Measurements from ENCODE around the gene RPUSD3. TPM values are rescaled to one million over a fixed set of nuclear protein-coding genes. Genes with fewer than 3 reads are reported as not detected.
A peak's percentile ranks its signal among the peaks of the same experiment; 100 is the strongest.

Gene RPUSD3
- polyA plus RNA-seq, 2 of the 4 experiments (the other 2 are of a cell fraction), result 38.9 to 44.5 TPM

DNA sequence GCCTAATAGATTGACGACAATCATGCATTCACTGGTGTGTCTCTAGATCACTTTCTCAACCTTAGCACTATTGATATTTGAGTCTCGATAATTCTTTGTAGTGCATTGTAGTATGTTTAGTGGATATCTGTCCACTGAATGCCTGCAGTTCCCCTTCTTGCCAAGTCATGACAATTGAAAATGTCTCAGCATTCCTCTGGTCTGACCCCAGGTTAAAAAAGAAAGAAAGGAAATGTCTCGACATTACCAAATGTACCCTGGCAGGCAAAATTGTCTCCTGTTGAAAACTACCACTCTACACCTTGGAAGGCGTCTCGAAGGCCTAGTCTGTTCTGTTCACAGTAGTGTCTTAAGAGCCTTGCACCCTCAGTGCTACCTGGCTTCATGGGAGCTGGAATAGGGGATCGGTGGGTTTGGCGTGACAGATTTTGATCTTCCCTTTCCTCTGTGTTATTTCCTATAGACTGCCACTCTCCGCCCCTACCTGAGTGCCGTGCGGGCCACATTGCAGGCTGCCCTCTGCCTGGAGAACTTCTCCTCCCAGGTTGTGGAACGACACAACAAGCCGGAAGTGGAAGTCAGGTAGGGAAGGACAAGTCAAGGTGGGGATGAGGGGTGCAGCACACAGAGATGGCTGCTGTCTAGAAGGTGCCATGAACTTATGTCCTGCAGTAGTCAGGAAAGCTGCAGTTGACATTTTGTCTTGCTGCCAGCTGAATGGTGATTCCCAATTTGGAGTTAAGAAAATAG, 46.4 kb downstream of the RPUSD3 start:
- WGBS (ENCODE audit: missing lambda C conversion rate), result 94% methylated on average over 12 of the region's 12 CpGs
- H3K4me3 ChIP-seq, result no peak overlapping the region
- DNase-seq (ENCODE audit: low read depth in 1 of 2, low spot score in 1 of 2) (no peak), FAIRE-seq (no peak), ATAC-seq (no peak)
- H3K27ac ChIP-seq, result no peak overlapping the region
- TF ChIP-seq, protein P1, sequence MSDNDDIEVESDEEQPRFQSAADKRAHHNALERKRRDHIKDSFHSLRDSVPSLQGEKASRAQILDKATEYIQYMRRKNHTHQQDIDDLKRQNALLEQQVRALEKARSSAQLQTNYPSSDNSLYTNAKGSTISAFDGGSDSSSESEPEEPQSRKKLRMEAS (IDR thresholded peaks at IDR 0.05), result no peak
- TF ChIP-seq HDAC2 (IDR thresholded peaks at IDR 0.05), result no peak
- TF ChIP-seq, protein P2, sequence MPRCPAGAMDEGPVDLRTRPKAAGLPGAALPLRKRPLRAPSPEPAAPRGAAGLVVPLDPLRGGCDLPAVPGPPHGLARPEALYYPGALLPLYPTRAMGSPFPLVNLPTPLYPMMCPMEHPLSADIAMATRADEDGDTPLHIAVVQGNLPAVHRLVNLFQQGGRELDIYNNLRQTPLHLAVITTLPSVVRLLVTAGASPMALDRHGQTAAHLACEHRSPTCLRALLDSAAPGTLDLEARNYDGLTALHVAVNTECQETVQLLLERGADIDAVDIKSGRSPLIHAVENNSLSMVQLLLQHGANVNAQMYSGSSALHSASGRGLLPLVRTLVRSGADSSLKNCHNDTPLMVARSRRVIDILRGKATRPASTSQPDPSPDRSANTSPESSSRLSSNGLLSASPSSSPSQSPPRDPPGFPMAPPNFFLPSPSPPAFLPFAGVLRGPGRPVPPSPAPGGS (IDR thresholded peaks at IDR 0.05), result no peak
- TF ChIP-seq POLR2A (IDR thresholded peaks at IDR 0.05; ENCODE audit: low read length), result no peak
- TF ChIP-seq ZNF302 (CRISPR knock-in tag; IDR thresholded peaks at IDR 0.05), result no peak
- no peak overlapping the region for H3K4me2 ChIP-seq
- H3K4me1 ChIP-seq, result peaks cover 10% of the 10 kb centered on the region; the same call in 2 of the 3 replicates
- CTCF ChIA-PET, result interaction anchor here (0.6 to 1.6 kb wide), 4 partner anchors 25 to 299 kb away, joined by 3 to 7 read pairs (median 3); no protein-coding TSS in a partner anchor
- POLR2A ChIA-PET, result interaction anchor here (0.6 kb wide), 1 partner anchor 33 kb away, joined by 6 read pairs; no protein-coding TSS in a partner anchor
- no peaks in the 10 kb centered on the region for H3K9me3 ChIP-seq

DNA sequence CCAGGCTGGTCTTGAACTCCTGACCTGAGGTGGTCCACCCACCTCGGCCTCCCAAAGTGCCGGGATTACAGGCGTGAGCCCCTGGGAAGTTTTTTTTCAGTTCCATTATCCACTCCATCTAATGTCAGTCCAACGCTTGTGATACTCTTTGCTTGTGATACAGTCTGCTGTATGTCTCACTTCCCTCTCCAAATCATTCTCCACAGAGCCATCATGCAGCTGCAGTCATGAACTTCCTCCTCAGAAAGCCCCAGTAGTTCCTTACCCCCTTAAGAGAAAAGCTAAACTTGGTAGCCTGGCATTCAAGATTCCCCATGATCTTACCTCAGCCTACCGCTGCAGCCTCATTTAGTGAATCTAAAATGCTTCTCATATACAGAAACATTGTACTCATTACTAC, 48.6 kb downstream of the RPUSD3 start:
- ATAC-seq, result no peak
- no peak for TF ChIP-seq JUNB (IDR thresholded peaks at IDR 0.05)
- TF ChIP-seq HEYL (CRISPR knock-in tag; IDR thresholded peaks at IDR 0.05), result no peak
- TF ChIP-seq TFCP2L1 (CRISPR knock-in tag; IDR thresholded peaks at IDR 0.05), result no peak
- no peak for TF ChIP-seq CHD2 (IDR thresholded peaks at IDR 0.05; ENCODE audit: low read length, partially characterized antibody)
- POLR2A ChIA-PET, result no interaction called here
- no peak for DNase-seq (ENCODE audit: low read depth in 1 of 2, low spot score in 1 of 2)
- Histone ChIP-seq H3K4me2 (no peak overlapping the region), H3K4me1 (peaks cover 21% of the 10 kb centered on the region), H3K27ac (no peak overlapping the region), H3K9me3 (no peaks in the 10 kb centered on the region), H3K4me3 (no peak overlapping the region)
- FAIRE-seq, result no peak
- CTCF ChIA-PET, result interaction anchor here (1.6 to 1.8 kb wide), 2 partner anchors 13 to 14 kb away, joined by 4 read pairs; partner anchors contain the start of gene TTLL3
- WGBS (ENCODE audit: missing lambda C conversion rate), result 96% methylated on average over 5 of the region's 5 CpGs

DNA sequence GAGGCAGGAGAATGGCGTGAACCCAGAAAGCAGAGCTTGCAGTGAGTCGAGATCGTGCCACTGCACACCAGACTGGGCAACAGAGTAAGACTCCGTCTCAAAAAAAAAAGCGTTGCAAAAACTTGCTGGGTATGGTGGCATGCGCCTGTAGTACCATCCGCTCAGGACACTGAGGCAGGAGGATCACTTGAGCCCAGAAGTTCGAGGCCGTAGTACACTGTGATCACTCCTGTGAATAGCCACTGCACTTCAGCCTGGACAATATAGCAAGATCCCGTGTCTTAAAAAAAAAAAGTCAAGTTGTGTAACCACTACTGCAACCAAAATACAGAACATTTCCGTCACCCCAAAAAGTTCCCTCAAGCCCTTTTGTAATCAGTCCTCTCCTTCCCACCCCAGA, 49.4 kb downstream of the RPUSD3 start:
- peaks cover 21% of the 10 kb centered on the region for H3K4me1 ChIP-seq
- H3K4me2 ChIP-seq, result peak overlapping the region; percentile 99
- H3K9me3 ChIP-seq, result no peaks in the 10 kb centered on the region
- WGBS (ENCODE audit: missing lambda C conversion rate), result 92% methylated on average over 11 of the region's 11 CpGs
- FAIRE-seq, result no peak
- ChIA-PET POLR2A (no interaction called here), CTCF (interaction anchor here (1.8 kb wide), 1 partner anchor 14 kb away, joined by 4 read pairs; no protein-coding TSS in a partner anchor)
- no peak overlapping the region for H3K27ac ChIP-seq
- no peak for ATAC-seq
- DNase-seq (ENCODE audit: low read depth in 1 of 2, low spot score in 1 of 2), result no peak
- H3K4me3 ChIP-seq, result peak overlapping the region; percentile 68; the same call in 1 of the 3 replicates
- TF ChIP-seq, protein P3, sequence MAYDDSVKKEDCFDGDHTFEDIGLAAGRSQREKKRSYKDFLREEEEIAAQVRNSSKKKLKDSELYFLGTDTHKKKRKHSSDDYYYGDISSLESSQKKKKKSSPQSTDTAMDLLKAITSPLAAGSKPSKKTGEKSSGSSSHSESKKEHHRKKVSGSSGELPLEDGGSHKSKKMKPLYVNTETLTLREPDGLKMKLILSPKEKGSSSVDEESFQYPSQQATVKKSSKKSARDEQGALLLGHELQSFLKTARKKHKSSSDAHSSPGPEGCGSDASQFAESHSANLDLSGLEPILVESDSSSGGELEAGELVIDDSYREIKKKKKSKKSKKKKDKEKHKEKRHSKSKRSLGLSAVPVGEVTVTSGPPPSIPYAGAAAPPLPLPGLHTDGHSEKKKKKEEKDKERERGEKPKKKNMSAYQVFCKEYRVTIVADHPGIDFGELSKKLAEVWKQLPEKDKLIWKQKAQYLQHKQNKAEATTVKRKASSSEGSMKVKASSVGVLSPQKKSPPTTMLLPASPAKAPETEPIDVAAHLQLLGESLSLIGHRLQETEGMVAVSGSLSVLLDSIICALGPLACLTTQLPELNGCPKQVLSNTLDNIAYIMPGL (CRISPR knock-in tag; IDR thresholded peaks at IDR 0.05; ENCODE audit: borderline replicate concordance), result no peak
- TF ChIP-seq TFCP2L1 (CRISPR knock-in tag; IDR thresholded peaks at IDR 0.05) (no peak), MYC (IDR thresholded peaks at IDR 0.05; ENCODE audit: borderline replicate concordance, low read length) (no peak), RNF2 (IDR thresholded peaks at IDR 0.05; ENCODE audit: borderline replicate concordance, low read depth) (no peak)

DNA sequence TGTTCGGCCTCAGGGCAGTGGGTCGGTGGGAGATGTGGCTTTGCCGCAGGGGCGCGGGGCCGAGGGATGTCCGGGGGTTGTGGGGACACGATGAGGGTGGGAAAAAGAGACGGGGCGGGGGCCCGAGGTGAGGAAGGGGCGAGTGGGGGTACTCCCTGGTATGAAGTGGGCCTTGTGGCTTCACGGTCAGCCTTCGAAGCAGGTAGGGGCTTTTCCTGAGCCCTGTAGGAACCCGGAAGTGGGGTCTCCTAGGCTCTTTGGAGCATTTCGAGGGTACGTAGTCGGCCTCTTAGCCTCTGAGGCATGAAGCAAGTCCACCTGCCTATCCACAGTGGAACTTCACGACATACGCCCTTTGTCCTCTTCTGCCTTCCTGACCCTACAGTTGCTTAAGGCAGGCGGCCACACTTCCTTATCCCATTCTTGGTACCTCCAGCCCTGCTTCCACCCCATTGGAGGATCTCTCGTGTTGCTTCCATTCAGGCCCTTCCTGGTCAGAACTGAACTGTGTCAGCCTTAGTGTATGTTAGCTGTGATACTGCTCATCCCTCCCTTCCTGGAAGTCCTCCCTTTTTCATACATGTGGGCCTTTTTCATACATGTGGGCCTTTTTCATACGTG, 50.5 kb downstream of the RPUSD3 start:
- peak; percentile 51 to 57 for ATAC-seq
- FAIRE-seq, result no peak

More for the DNA sequence above, 50.5 kb downstream of the RPUSD3 start:
- TF ChIP-seq TP53 (CRISPR knock-in tag; IDR thresholded peaks at IDR 0.05) (peak; percentile 84; the same call in 1 of the 2 replicates), PHF8 (IDR thresholded peaks at IDR 0.05; ENCODE audit: borderline replicate concordance, low read depth) (peak; percentile 90; the same call in 1 of the 2 replicates), RARB (CRISPR knock-in tag; IDR thresholded peaks at IDR 0.05) (0 out of 2 replicates have a peak, but pooled peaks have one; percentile 16), RNF2 (IDR thresholded peaks at IDR 0.05; ENCODE audit: borderline replicate concordance, low read depth) (no peak), KDM5A (IDR thresholded peaks at IDR 0.05) (peak; percentile 53)
- POLR2A ChIA-PET, result interaction anchor here (0.7 to 1.6 kb wide), 15 partner anchors 9 to 334 kb away, joined by 3 to 17 read pairs (median 3); partner anchors contain the start of genes BRPF1, CAMK1, CRELD1 and OGG1
- Histone ChIP-seq H3K27ac (peak overlapping the region; percentile 95 to 97), H3K4me3 (peak overlapping the region; percentile 68), H3K4me1 (peaks cover 21% of the 10 kb centered on the region), H3K9me3 (no peaks in the 10 kb centered on the region), H3K4me2 (peak overlapping the region; percentile 99)
- WGBS (ENCODE audit: missing lambda C conversion rate), result under 1% methylated on average over 11 of the region's 23 CpGs
- CTCF ChIA-PET, result interaction anchor here (0.7 to 1.8 kb wide), 8 partner anchors 9 to 153 kb away, joined by 3 to 5 read pairs (median 4); no protein-coding TSS in a partner anchor
- peak in 1 of 2 experiments; percentile 61 for DNase-seq (ENCODE audit: low read depth in 1 of 2, low spot score in 1 of 2)
